GM19438 (cell line): ENCODE data around the gene SLC44A4.

ENCODE experiments used
- ATAC-seq: cut with Tn5 transposase; IDR thresholded peaks from one replicate; pipeline ENCODE4 v1.9.1; 2021; ENCODE audit warnings: low read depth; ENCODE audit not compliant: unreplicated experiment

The SLC44A4 gene

DNA sequence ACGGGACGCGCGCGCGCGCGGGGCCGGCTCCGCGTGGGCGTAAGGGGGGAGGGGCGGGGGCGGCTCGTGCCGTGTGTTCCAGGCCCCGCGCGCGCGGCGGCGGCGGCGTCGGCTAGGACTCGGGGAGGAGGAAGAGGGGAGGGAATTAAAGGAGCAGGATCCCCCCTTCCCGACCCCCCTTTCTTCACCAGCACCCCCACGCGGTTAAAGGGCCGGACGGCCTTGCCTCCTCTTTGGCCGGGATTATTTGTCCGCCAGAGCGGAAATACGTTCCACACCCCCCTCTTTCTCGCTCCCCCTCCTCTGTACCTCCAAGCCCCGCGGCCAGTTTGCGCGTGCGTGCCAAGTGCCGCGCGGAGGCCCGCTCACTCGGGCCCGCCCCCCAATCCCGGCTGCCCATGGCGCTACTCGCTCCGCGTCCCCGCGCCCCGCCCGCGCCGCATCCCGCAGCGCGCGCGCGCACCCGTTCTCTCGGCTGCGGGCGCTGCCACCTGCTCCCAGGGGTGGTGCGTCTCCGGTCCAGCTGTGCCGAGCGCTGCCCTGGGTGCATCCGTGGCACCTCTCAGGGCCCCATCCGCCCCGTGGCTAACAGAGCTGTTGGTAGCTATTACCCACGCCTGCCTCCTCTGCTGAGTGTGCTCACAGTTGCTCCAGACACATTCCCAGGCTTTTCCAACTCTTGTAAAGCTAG is 23.3 kb upstream of the SLC44A4 start, which contains the start of gene ZBTB12:
Gene ZBTB12, minus strand, starts transcription at position 134 of the 691 bp plus-strand sequence. CDS start 781 bp downstream, outside the sequence.
- peak; percentile 51 for ATAC-seq

- no peak for ATAC-seq
Measured at GRCh38 chr6:31901415-31901952, 22.7 kb upstream of the SLC44A4 start.

DNA sequence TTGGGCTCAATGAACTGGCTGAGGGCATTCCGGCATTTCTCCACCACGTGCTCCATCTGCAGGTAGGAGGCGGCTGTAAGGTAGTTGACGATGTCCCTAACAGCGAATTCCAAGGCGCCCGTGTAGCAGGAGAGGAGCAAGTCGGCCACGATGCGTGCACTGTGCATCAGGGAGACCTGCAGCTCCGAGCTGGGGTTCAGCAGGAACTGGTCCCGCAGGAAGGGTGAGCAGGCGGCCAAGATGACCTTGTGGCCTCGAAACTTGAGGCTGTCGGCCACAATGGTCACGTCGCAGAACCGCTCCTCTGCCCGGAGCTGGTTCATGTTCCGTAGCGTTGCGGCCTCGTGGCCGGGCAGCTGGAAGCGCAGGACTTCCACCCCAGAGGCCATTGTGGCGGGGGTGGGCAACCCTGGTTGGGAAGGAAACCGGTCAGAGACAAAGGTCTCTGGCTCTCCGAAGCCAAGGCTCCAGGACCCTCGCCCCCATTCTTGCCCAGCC is 22.2 kb upstream of the SLC44A4 start:
- no peak for ATAC-seq

DNA sequence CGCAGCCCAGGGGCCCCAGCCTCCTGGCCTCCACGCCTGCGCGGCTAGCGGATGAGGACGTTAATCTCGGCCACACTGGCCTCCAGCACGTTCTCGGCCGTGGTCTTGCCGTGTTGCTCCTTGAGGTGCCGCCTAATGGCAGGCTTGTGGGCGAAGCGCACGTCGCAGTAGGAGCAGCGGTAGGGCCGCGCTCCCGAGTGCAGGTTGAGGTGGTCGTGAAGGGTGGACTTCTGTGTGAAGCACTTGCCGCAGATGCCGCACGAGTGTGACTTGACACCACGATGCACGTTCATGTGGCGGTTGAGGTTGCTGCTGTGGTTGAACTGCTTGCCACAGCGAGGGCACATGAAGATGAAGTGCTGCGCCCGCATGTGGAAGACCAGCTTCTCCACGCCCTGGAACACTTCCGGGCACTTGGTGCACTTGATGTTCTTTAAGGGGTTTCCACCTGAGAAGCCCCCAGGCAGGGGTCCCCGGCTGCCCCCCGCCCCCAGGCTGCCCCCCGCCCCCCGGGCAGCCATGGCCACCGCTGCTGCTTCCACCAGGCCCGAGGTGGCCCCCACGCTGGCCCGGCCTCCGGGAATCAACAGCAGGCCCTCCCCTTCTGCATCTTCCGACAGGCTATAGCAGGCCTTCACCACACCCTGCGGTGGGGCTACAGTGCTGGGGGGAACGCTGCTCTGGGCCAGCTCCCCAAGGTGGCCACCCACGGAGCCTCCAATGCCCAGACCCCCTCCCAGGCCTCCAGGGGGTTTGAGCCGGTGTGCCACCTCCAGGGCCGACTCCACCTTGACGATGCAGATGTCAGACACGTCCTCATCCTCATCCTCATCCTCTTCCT is 21.3 kb upstream of the SLC44A4 start:
- ATAC-seq = no peak

- ATAC-seq = no peak
Measured at GRCh38 chr6:31899215-31899614, 20.4 kb upstream of the SLC44A4 start.

- ATAC-seq = no peak
Measured at GRCh38 chr6:31898383-31899011, 19.7 kb upstream of the SLC44A4 start.

- peak; percentile 53 for ATAC-seq
Measured at GRCh38 chr6:31897612-31898382, 19.0 kb upstream of the SLC44A4 start, which contains the start of gene EHMT2. TSS of gene EHMT2 (minus strand) at chr6:31897698. CDS start at chr6:31897677, 21 bp downstream.

- no peak for ATAC-seq
Measured at GRCh38 chr6:31896856-31897611, 18.2 kb upstream of the SLC44A4 start.

- ATAC-seq = no peak
Measured at GRCh38 chr6:31896493-31896855, 17.7 kb upstream of the SLC44A4 start.

- no peak for ATAC-seq
Measured at GRCh38 chr6:31892821-31893220, 14.0 kb upstream of the SLC44A4 start.

DNA sequence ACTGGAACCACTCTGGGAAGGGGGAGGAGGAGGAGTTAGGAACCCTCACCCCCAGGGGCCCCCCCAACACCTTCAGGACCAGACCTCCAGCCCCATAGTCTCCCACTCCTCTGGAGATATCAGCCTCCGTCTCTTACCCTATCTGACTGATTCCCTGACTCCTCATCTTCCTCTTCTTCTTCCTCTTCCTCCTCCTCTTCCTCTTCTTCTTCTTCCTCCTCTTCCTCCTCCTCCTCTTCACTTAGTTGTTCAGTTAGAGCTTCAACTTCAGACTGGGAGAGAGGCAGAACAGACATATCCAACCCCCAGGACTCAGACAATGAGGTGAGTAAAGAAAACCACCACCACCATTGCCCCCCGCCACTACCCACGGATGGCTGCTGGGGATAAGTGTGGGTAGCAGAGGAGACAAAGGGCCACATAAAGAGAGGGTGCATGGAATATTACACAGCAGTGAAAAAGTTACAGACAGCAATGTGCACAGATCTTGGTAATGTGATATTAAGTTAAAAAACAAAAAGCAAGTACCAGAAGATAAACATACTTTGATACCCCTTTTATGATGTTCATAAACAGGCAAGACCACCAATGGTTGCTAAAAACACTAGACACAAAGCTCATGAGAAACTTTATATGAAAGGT is 10.7 kb upstream of the SLC44A4 start:
- no peak for ATAC-seq

DNA sequence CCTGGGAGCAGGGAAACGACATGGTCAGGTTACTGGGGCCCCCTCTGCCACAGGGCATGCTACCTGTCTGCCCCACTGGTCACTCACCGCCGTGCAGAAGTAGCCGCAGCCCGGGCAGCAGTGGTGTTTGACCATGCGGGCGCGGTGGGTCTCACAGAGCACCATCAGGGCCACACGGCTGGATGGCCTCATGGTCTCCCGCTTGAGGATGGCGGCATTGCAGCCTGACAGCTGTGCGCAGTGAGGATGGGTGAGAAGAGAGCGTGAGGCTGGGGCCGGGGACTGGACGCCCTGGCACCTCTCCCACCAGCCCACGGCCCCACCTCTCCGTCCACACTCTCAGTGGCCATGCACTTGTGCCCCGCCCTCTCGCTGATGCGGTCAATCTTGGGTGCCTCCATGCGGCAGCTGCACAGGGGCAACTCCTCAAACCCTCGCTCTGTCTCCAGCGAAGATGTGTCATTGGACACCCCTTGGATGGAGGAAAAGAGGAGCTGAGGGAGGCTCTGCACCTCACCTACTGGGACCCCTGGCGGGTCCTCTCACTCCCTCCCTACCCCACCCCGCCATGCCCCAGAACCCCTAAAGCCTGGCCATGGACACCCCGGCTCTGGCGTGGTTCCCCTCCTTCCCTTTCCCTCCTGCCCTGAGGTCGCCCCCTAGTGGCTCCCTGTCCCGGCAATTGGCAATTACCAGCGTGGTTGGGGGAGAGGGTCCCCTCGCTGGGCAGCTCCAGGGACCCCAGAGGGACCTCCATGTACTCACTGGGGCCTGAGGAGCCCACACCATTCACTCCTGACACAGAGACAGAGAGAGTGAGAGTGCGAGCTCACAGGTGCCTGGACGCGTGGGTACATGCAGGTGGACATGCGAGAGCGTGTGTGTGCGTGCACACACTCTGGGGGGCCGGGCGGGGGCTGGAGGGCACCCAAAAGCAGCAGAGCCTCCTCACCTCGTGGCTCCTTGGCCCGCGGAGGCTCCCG is 9.8 kb upstream of the SLC44A4 start:
- ATAC-seq = no peak

DNA sequence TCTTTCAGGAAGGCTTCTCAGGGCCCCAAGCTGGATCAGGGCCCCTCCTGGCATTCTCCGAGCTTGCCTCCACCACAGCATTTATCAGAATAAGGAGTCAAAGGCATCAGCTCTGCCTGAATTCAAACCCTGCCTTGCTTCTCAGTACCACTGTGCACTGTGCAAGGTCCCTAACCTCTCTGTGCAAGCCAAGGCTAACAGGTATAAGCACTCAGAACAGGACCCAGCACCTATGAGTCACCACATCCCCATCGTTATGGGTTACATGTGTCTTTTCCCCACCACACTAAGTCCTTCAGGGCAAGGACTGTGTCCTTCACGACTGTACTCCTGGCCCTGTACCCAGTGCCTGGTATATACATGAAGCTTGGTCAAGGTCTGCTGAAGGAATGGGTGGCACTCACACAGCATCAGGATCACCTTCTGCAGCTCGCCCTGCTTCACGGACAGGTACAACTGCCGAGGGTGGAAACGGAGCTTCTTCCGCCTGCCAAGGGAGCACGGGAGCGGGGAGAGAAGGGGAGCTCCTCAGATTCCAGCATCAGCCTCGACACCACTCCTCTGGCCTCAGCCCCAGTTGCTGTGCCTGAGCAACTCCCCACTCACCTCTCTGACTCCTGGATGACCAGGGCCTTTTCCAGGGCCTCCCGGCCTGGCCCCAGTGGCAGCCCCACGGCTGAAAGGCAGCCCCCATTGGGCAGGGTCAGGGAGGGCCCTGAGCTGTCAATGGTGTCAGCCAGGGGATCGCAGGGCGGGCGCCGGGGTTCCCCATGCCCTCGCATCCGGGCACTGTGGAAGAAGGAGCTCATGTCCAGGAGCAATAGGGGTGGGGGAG is 8.6 kb upstream of the SLC44A4 start:
- no peak for ATAC-seq

DNA sequence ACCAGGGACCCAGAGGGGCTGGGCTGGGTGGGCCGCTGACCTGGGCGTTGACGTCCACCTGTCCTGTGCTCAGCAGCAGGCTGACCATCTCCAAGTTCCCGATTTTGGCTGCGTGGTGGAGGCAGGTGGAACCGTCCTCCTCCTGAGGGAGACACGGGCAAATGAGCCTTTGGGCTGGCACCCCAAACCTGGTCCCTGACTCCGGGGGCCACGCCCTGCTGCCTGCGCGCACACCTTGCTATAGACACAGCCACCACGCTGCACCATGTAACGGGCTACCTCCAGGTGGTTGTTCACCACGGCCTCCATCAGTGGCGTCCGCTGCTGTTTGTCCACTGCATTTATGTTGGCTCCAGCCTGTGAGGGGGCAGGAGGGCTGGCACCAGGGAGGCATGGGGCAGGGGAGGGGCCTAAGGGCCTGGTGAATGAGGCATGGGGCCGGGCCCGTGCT is 7.8 kb upstream of the SLC44A4 start:
- ATAC-seq = no peak

DNA sequence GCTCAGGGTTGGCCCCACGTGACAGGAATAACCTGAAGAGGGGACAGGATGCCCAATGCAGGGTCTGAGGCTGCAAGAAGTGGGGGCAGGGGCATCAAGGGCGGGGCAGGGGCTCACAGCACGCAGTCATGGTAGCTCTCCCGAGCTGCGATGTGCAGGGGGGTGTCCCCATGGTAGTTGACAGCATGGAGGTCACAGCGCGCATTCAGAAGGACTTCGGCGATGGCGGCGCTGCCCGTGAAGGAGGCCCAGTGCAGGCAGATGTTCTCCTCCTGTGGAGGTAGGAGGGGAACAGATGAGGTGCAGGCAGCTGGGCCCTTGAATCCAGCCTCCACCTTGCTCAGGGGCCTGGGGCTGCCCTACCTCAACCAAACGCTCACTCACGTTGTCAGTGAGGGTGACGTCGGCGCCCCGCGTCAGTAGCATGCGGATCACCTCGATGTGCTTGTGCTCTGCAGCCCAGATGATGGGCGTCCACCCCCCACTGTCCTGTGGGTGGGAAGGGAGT is 5.8 kb upstream of the SLC44A4 start:
- ATAC-seq = no peak

GRCh38 chr6:31883676-31884075 is 4.9 kb upstream of the SLC44A4 start:
- ATAC-seq = no peak

DNA sequence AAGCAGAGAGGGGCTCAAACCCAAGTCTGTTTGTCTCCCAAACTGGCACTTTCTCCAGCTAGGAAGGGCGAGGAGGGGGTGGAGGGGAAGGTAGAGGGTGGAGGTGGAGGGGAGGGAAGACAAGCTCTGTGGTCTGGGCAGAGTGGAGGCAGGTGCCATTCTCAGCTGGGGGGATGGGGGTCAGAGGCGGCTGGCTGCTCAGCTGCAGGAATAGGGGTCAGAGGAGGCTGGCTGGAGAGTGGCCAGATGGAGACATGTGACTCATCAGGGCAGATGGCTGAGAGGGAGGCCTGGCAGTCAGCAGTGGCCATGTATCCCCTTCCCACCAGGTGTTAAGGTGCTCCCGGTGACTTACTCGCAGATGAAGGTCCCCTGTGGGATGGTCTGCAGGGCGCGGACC is 3.5 kb upstream of the SLC44A4 start:
- no peak for ATAC-seq
